GM23338 (cell line): ENCODE data around the gene CYP11A1. TPM values are rescaled to one million over a fixed set of nuclear protein-coding genes. Genes with fewer than 3 reads are reported as not detected.

Experiments used
- ATAC-seq: fragments of 200-7000 bp; cut with Tn5 transposase; 3 replicates; pipeline ENCODE4 v1.9.1; 2020
- DNase-seq: peaks from one replicate; pipeline ENCODE4 v3.0.0-alpha.2; 2015; ENCODE audit warnings: low spot score
- H2AFZ ChIP-seq: fragments of 200-600 bp; sonication (generic); 2 replicates; pipeline ENCODE4 v1.8.0; 2016; ENCODE audit warnings: antibody characterized with exemption, mild to moderate bottlenecking, moderate library complexity
- H3F3A ChIP-seq: fragments of 200-600 bp; sonication (generic); replicated peaks from 2 replicates; pipeline ENCODE4 v1.8.0; 2017; ENCODE audit warnings: antibody characterized with exemption, mixed run types, low read depth
- H3K27ac ChIP-seq: fragments of 200-600 bp; sonication (generic); 2 replicates; pipeline ENCODE4 v1.6.1; 2016; ENCODE audit warnings: low read depth
- H3K27me3 ChIP-seq: fragments of 200-600 bp; sonication (generic); 2 replicates; pipeline ENCODE4 v1.8.0; 2016; ENCODE audit warnings: mild to moderate bottlenecking, mixed run types, moderate library complexity; ENCODE audit not compliant: insufficient read depth
- H3K36me3 ChIP-seq: fragments of 200-600 bp; sonication (generic); 2 replicates; pipeline ENCODE4 v1.8.0; 2016; ENCODE audit warnings: mild to moderate bottlenecking; ENCODE audit not compliant: insufficient read depth
- H3K4me1 ChIP-seq: fragments of 200-600 bp; sonication (generic); 2 replicates; pipeline ENCODE4 v1.8.0; 2016; ENCODE audit warnings: mild to moderate bottlenecking, moderate library complexity; ENCODE audit not compliant: insufficient read depth
- H3K4me2 ChIP-seq: fragments of 200-600 bp; sonication (generic); 2 replicates; pipeline ENCODE4 v1.7.1; 2017; ENCODE audit warnings: mixed run types
- H3K4me3 ChIP-seq: fragments of 200-600 bp; sonication (generic); 2 replicates; pipeline ENCODE4 v1.6.1; 2016; ENCODE audit warnings: mixed run types
- H3K79me2 ChIP-seq: fragments of 200-600 bp; sonication (generic); replicated peaks from 2 replicates; pipeline ENCODE4 v1.8.0; 2017; ENCODE audit warnings: mild to moderate bottlenecking; ENCODE audit not compliant: insufficient read depth
- H3K9me2 ChIP-seq: fragments of 200-600 bp; sonication (generic); 2 replicates; pipeline ENCODE4 v1.8.0; 2017; ENCODE audit not compliant: insufficient read depth
- H4K20me1 ChIP-seq: fragments of 200-600 bp; sonication (generic); replicated peaks from 2 replicates; pipeline ENCODE4 v1.8.0; 2017; ENCODE audit warnings: mild to moderate bottlenecking; ENCODE audit not compliant: insufficient read depth
- H3K27ac Mint-ChIP-seq: 2 replicates; pipeline ENCODE4 v1.8.0; 2020; ENCODE audit warnings: inconsistent platforms, mild to moderate bottlenecking, moderate library complexity, mixed read lengths
- H3K27me3 Mint-ChIP-seq: 3 replicates; pipeline ENCODE4 v1.8.0; 2022; ENCODE audit warnings: low read depth, mild to moderate bottlenecking, moderate library complexity, mixed read lengths, inconsistent platforms; ENCODE audit not compliant: insufficient read depth, poor library complexity
- H3K36me3 Mint-ChIP-seq: 3 replicates; pipeline ENCODE4 v1.8.0; 2021; ENCODE audit warnings: low read depth, mild to moderate bottlenecking, inconsistent platforms, moderate library complexity, mixed read lengths
- H3K4me1 Mint-ChIP-seq: 3 replicates; pipeline ENCODE4 v1.8.0; 2020; ENCODE audit warnings: mild to moderate bottlenecking, inconsistent platforms, mixed read lengths
- H3K4me3 Mint-ChIP-seq: 3 replicates; pipeline ENCODE4 v1.8.0; 2021; ENCODE audit warnings: moderate library complexity, mild to moderate bottlenecking, inconsistent platforms, mixed read lengths
- H3K9me3 Mint-ChIP-seq: 3 replicates; pipeline ENCODE4 v1.8.0; 2020; ENCODE audit warnings: moderate library complexity, mild to moderate bottlenecking, inconsistent platforms, mixed read lengths
- CREB1 ChIP-seq: fragments of 250-450 bp; sonication (Bioruptor Pico); IDR thresholded peaks from 2 replicates; pipeline ENCODE4 v1.5.0; 2020; ENCODE audit warnings: low read depth, mild to moderate bottlenecking, moderate library complexity
- CTCF ChIP-seq, 2 experiments: fragments of 200-600 bp in 1 of 2; sonication (generic) in 1 of 2; conservative IDR thresholded peaks; 2 replicates each; pipeline versions ENCODE4 v1.5.1 to v1.6.1; 2016 to 2017; ENCODE audit warnings: antibody characterized with exemption in 2 of 2, low read depth in 2 of 2, mild to moderate bottlenecking in 2 of 2, moderate library complexity in 1 of 2
- EZH2 ChIP-seq: fragments of 200-600 bp; sonication (generic); IDR thresholded peaks from one replicate; pipeline ENCODE4 v1.8.0; 2017; ENCODE audit warnings: antibody characterized with exemption, mild to moderate bottlenecking, low read depth; ENCODE audit not compliant: unreplicated experiment
- POLR2AphosphoS5 ChIP-seq: IDR thresholded peaks from 2 replicates; pipeline ENCODE4 v1.6.1; 2016; ENCODE audit warnings: antibody characterized with exemption, low read depth
- REST ChIP-seq: IDR thresholded peaks from one replicate; pipeline ENCODE4 v1.6.1; 2018; ENCODE audit warnings: antibody characterized with exemption; ENCODE audit not compliant: unreplicated experiment
- ZNF331 ChIP-seq: fragments of 250-450 bp; sonication (Bioruptor Pico); IDR thresholded peaks from 2 replicates; pipeline ENCODE4 v1.5.0; 2020; ENCODE audit warnings: low read depth, mild to moderate bottlenecking, moderate library complexity
- ZNF462 ChIP-seq: fragments of 250-450 bp; sonication (Bioruptor Pico); IDR thresholded peaks from 2 replicates; pipeline ENCODE4 v1.5.0; 2020; ENCODE audit warnings: mild to moderate bottlenecking, moderate library complexity
- polyA plus RNA-seq: library from polyadenylated mRNA; unstranded; fragments of >200 nt; fragmentation: Nextera tagmentation; extraction: Ambion mirVana; gene quantifications from 2 replicates; pipeline ENCODE4 v1.2.1, GENCODE V29; 2016
- total RNA-seq: library from RNA; depleted of rRNA; stranded (reverse); fragments of >200 nt; shearing (Covaris generic); gene quantifications from 2 replicates; pipeline ENCODE4 v1.2.3, GENCODE V29; 2014

The CYP11A1 gene
- total and polyA plus RNA-seq, 2 experiments from 2014 or later = 1.2 to 1.7 TPM

GRCh38 chr15:74315626-74316025, 51.8 kb downstream of the CYP11A1 start (continued):
- TF ChIP-seq ZNF462 (CRISPR knock-in tag) (no peak), EZH2 (no peak), POLR2AphosphoS5 (no peak), CREB1 (CRISPR knock-in tag) (no peak)

GRCh38 chr15:74314795-74315438, 52.5 kb downstream of the CYP11A1 start:
- H3K9me3 Mint-ChIP-seq = no peaks in the 10 kb centered on the region
- Histone ChIP-seq H3K4me3 (no peak overlapping the region), H3K36me3 (no peaks in the 10 kb centered on the region), H3K79me2 (no peaks in the 10 kb centered on the region), H3K27ac (no peak overlapping the region), H3K27me3 (no peaks in the 10 kb centered on the region), H2AFZ (peak overlapping the region; percentile 63), H3K9me2 (no peaks in the 10 kb centered on the region), H3K4me2 (peak overlapping the region; percentile 48), H3F3A (no peaks in the 10 kb centered on the region), H3K4me1 (peaks cover 35% of the 10 kb centered on the region), H4K20me1 (no peaks in the 10 kb centered on the region)
- H3K27me3 Mint-ChIP-seq = peaks cover 28% of the 10 kb centered on the region
- no peaks in the 10 kb centered on the region for H3K36me3 Mint-ChIP-seq
- H3K4me3 Mint-ChIP-seq = no peak overlapping the region; the same call in 2 of the 3 replicates
- no peak overlapping the region for H3K27ac Mint-ChIP-seq
- no peak for ATAC-seq
- peaks cover 56% of the 10 kb centered on the region for H3K4me1 Mint-ChIP-seq
- no peak for DNase-seq
- TF ChIP-seq REST = no peak
- no peak for TF ChIP-seq CTCF (conservative IDR thresholded peaks at IDR 0.05; ENCODE audit: low read depth in 2 of 2)
- no peak for TF ChIP-seq ZNF331
